Left ventricle myocardium inferior (tissue), 1 donor: ENCODE data around the gene NRG2. TPM values are rescaled to one million over a fixed set of nuclear protein-coding genes. Genes with fewer than 3 reads are reported as not detected.
A peak's percentile ranks its signal among the peaks of the same experiment; 100 is the strongest.

Source experiments
- DNase-seq: peaks from one replicate; pipeline ENCODE4 v3.0.0-alpha.2; 2020
- H3K27ac ChIP-seq: fragments of 200-600 bp; replicated peaks from 2 replicates; pipeline ENCODE4 v1.8.0; 2021
- H3K27me3 ChIP-seq: fragments of 200-600 bp; 2 replicates; pipeline ENCODE4 v1.8.0; 2021; ENCODE audit warnings: low read depth
- H3K36me3 ChIP-seq: fragments of 200-600 bp; 2 replicates; pipeline ENCODE4 v1.8.0; 2021
- H3K4me1 ChIP-seq: fragments of 200-600 bp; 2 replicates; pipeline ENCODE4 v1.8.0; 2021
- H3K4me3 ChIP-seq: fragments of 200-600 bp; 2 replicates; pipeline ENCODE4 v1.8.0; 2021; ENCODE audit warnings: mild to moderate bottlenecking, moderate library complexity
- H3K9me3 ChIP-seq: fragments of 200-600 bp; replicated peaks from 2 replicates; pipeline ENCODE4 v1.8.0; 2021
- CTCF ChIP-seq: fragments of 200-600 bp; IDR thresholded peaks from 2 replicates; pipeline ENCODE4 v1.8.0; 2021; ENCODE audit warnings: antibody characterized with exemption, mild to moderate bottlenecking, borderline replicate concordance
- intact Hi-C: fragments of 100-400 bp; cut with micrococcal nuclease; formaldehyde crosslinking; loops from one replicate; pipeline ENCODE4 v1.11.0; 2022
- total RNA-seq: library from RNA; stranded (reverse); fragmentation: NEBNext Ultra II Directional; extraction: Animal tissue kit (Norgen Biotek cat#: 25700); gene quantifications from one replicate; pipeline ENCODE4 v1.2.1, GENCODE V29; 2021
- donor health status: DM: no; HTN: yes; CAD: no; lungs with severe emphysema.

NRG2 gene
- total RNA-seq, 1 donor from 2014 or later = 3.1 TPM

DNA sequence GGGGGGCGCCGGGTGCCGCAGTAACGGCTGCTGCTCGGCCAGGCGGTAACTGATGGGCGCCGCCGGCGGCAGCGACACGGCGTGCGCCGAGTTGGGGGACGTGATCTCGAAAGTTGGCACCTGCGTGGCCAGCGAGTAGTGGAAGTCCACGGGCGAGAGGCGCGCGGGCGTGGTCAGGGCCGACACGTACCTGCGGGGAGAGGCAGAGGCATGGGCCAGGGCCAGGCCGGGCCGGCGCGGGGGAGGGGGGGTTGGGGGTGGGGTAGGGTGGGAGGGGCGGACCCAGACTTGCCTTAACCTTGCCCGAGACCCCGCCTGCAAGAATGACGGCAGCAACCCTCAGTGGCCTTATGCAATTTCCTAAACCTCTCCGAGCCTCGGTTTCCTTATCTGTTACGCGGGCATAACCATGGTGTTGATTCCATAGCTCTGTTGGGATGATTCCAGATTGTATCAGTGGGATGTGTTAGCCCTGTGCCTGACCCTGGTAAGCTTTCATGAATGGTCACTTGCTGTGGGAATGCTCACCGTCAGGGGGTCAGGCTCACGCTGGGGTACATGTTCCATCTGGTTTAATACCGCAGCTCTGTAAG lies 194.5 kb downstream of the NRG2 start:
- intact Hi-C loops = loop anchor here (10.0 kb wide), 1 partner anchor 54 kb away; the partner anchor contains the start of gene PSD2
- no peak for DNase-seq
- no peak for TF ChIP-seq CTCF
- peaks cover 40% of the 10 kb centered on the region for H3K4me1 ChIP-seq
- peak overlapping the region; percentile 76 for H3K27ac ChIP-seq
- peak overlapping the region; percentile 72 for H3K4me3 ChIP-seq
- no peaks in the 10 kb centered on the region for H3K9me3 ChIP-seq
- H3K27me3 ChIP-seq = peaks cover 10% of the 10 kb centered on the region
- H3K36me3 ChIP-seq = peaks cover 4% of the 10 kb centered on the region

DNA sequence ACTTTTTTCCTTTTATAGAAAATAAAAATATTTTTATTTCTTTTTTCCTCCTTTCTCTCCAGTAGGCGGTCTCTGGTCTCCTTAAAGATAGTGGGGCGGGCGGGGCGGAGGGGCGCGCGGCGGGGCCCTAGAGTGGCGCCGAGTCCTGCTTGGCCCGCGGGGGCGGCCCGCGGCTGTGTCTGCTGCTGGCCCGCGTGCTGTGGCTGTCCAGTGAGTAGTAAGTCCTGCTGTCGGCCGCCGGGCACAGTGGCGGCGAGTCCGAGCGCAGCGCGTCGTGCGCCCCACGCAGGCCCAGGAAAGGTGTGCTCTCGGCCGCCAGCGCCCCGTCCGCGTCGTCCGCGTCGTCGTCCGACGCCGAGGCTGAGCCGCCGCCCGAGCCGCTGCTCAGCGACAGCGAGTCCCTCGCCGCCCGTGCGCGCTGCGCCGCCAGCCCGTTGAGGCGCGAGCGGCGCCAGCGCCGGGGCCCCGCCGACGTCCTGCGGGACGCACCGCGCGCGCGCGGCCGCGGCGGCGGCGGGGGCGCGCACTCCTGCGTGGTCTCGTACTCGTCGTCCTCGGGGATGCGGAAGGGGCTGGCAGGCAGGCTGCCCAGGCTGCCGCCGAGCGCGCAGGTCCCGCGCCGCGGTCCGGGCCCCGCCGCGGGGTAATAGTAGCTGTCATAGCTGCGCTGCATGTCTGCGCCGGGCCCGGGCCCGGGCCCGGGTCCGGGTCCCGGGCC lies 195.2 kb downstream of the NRG2 start:
- TF ChIP-seq CTCF = peak; percentile 24
- H3K27ac ChIP-seq = peak overlapping the region; percentile 76
- intact Hi-C loops = loop anchor here (10.0 kb wide), 1 partner anchor 53 kb away; the partner anchor contains the start of gene PSD2
- no peaks in the 10 kb centered on the region for H3K9me3 ChIP-seq
- DNase-seq = peak; percentile 56
- H3K36me3 ChIP-seq = peaks cover 4% of the 10 kb centered on the region
- H3K4me1 ChIP-seq = peaks cover 40% of the 10 kb centered on the region
- H3K4me3 ChIP-seq = peak overlapping the region; percentile 72
- H3K27me3 ChIP-seq = peaks cover 14% of the 10 kb centered on the region

DNA sequence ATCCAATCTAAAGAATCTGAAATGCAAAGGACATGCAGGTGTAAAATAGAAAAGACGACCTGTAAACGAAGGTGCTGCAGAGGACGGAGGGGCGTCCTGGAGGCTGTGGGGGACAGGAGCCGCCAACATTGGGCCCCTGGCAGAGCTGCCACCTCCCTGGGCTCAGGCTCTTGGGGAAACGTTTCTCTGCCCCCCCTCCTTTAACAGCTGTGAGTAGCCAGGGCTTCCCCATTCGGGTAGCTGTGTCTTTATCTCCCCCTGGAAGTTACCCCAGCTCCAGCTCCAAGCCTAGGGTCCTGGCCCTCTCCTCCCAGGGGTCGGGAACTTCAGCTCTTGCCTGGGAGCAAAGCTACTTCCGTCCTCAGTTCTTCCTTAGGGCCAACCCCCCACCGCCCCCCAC lies 196.0 kb downstream of the NRG2 start:
- Histone ChIP-seq H3K4me3 (peak overlapping the region; percentile 72), H3K36me3 (peaks cover 4% of the 10 kb centered on the region), H3K27ac (no peak overlapping the region), H3K4me1 (peaks cover 40% of the 10 kb centered on the region), H3K9me3 (no peaks in the 10 kb centered on the region), H3K27me3 (peaks cover 22% of the 10 kb centered on the region)
- TF ChIP-seq CTCF = no peak
- no peak for DNase-seq
- intact Hi-C loops = loop anchor here (10.0 kb wide), 1 partner anchor 52 kb away; the partner anchor contains the start of gene PSD2

- Histone ChIP-seq H3K36me3 (peaks cover under 1% of the 10 kb centered on the region), H3K4me3 (no peak overlapping the region), H3K4me1 (peaks cover 40% of the 10 kb centered on the region), H3K9me3 (no peaks in the 10 kb centered on the region), H3K27me3 (peaks cover 25% of the 10 kb centered on the region), H3K27ac (no peak overlapping the region)
- TF ChIP-seq CTCF = no peak
- no peak for DNase-seq
- intact Hi-C loops = loop anchor here (10.0 kb wide), 1 partner anchor 51 kb away; the partner anchor contains the start of gene PSD2
Observed at GRCh38 chr5:139845846-139846681, 197.0 kb downstream of the NRG2 start.

DNA sequence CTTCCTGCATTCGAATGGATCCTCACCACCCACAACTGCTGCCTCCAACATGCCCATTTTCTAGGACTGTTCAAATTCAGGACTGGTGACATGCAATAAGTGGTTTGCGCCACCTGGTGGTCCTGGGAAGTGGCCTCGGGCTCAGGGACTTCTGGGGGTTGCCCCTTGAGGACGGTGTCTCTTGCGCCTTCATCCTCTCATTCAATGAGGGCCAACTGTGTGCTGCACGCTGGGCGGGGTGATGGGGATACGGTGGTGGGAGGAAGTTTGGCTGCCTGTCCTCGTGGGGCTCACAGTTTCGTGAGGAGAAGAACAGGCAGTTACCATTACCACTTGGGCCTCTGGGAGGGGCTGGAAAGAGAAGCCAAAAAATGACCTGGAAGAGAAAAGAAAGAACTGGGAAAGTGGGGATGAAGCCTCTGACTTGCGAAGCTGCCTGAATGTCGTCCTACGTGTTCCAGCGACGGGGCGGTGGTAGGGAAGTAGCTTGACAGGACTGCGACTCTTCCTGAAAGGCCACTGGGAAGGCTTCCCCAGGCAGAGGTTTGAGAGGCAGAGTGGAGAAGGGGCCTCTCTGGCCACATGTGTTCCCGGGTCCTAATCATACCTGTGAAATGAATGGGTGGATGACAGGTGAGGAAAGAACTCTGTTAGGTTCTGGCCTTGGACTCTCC lies 198.5 kb downstream of the NRG2 start:
- no peak overlapping the region for H3K27ac ChIP-seq
- peak; percentile 80 for TF ChIP-seq CTCF
- no peak overlapping the region for H3K4me3 ChIP-seq
- peak; percentile 70 for DNase-seq
- H3K36me3 ChIP-seq = no peaks in the 10 kb centered on the region
- peaks cover 40% of the 10 kb centered on the region for H3K4me1 ChIP-seq
- no peaks in the 10 kb centered on the region for H3K9me3 ChIP-seq
- peaks cover 25% of the 10 kb centered on the region for H3K27me3 ChIP-seq
- intact Hi-C loops = loop anchor here (10.0 kb wide), 1 partner anchor 50 kb away; the partner anchor contains the start of gene PSD2
